ENCODE results near the gene ENKD1. TPM values are rescaled to one million over a fixed set of nuclear protein-coding genes. Genes with fewer than 3 reads are reported as not detected.

ENKD1 gene
- total and polyA plus RNA-seq, 12 donors: 3.0 to 113 (median 18.2) TPM

DNA sequence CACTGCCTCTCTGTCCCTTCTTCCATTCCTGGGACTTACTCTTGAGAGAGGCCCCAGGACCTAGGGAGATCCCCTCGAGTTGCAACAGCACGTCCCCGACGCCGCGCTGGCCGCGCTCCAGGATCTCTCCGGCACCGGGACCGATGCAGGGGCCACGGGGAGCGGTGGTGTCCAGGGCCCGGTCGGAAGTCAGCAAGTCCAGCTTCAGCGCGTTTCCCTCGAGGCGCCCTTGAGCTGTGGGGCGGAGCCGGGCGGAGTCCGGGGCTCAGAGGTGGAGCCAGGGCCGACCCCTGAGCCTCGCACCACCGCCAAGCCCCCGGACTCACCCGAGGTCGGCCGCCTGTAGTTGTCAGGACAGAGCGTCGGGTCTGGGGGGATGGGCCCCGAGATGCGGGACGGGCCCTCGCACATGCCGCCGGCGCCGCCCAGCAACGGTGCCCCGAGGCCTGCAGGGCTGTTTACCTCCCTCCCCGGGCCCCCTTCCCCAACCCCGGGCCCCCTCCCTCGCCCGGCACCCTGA lies 458 bp downstream of the ENKD1 start:
- H3K9me3 ChIP-seq (replicated peaks in 1 of 3): no peaks in the 10 kb centered on the region
- H3K4me1 ChIP-seq (replicated peaks in 1 of 2): peaks cover 10 to 29% of the 10 kb centered on the region in 2 donors
- no peak for TF ChIP-seq POLR2A (IDR thresholded peaks at IDR 0.05)
- TF ChIP-seq CTCF (IDR thresholded peaks at IDR 0.05): no peak

GRCh38 chr16:67665598-67665997 lies 952 bp downstream of the ENKD1 start:
- WGBS, 4 donors: 73 to 76% (median 75%) methylated on average over 5 of the region's 5 CpGs
- H3K4me1 ChIP-seq (replicated peaks in 1 of 2): peaks cover 10 to 30% of the 10 kb centered on the region in 2 donors
- TF ChIP-seq CTCF (IDR thresholded peaks at IDR 0.05) (no peak), POLR2A (IDR thresholded peaks at IDR 0.05) (no peak)

More for the DNA sequence above, 458 bp downstream of the ENKD1 start:
- 0 to 4% (median 1%) methylated on average over 9 to 46 of the region's 46 CpGs for WGBS, 4 donors
- Histone ChIP-seq H3K4me3 (peak overlapping the region in 3 of 4 donors; percentile 65 to 86 (median 73)), H3K27ac (peak overlapping the region in 3 of 5 donors; percentile 85 to 91 (median 87)), H3K27me3 (no peaks in the 10 kb centered on the region), H3K36me3 (replicated peaks in 1 of 2) (peaks cover 0 to 10% of the 10 kb centered on the region in 2 donors)
- DNase-seq: peak in 6 of 7 donors; percentile 54 to 71 (median 64)
- intact Hi-C loops (cut with DNase I): loop anchor here in 1 of 2 donors (5.0 kb wide), 1 partner anchor 136 kb away; no protein-coding TSS in a partner anchor

DNA sequence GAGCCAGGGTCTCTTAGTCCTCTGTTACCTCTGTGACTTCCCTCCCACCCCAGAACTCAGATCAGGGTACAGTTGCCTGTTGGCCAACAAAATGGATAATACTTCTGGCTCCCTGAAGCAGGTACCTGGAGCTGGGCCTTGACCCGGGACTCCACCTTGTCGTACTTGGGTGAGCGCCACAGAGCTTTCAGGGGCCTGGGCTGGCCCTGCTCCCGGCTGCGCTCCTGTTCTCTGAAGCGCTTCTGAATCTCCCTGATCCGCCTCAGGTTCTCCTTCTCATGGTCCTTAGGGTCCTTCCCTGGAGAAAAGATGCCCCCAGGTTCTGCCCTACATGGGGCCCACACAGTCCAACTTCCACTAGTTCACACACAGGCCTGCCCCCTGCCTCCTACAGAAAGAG lies 1.7 kb downstream of the ENKD1 start:
- intact Hi-C loops (cut with DNase I): loop anchor here (5.0 kb wide), 2 partner anchors 103 to 137 kb away; partner anchors contain the start of gene CTCF (in 2 of the 2)
- TF ChIP-seq CTCF (IDR thresholded peaks at IDR 0.05) (no peak), POLR2A (IDR thresholded peaks at IDR 0.05) (no peak)

More at GRCh38 chr16:67665598-67665997, 952 bp downstream of the ENKD1 start:
- no peak for DNase-seq
- intact Hi-C loops (cut with DNase I): loop anchor here in 1 of 2 donors (5.0 kb wide), 1 partner anchor 137 kb away; no protein-coding TSS in a partner anchor
- H3K27ac ChIP-seq: peak overlapping the region in 1 of 5 donors; percentile 91
- peak overlapping the region in 1 of 4 donors; percentile 65 for H3K4me3 ChIP-seq
- no peaks in the 10 kb centered on the region for H3K9me3 ChIP-seq (replicated peaks in 1 of 3)
- no peaks in the 10 kb centered on the region for H3K27me3 ChIP-seq
- H3K36me3 ChIP-seq (replicated peaks in 1 of 2): peaks cover 0 to 10% of the 10 kb centered on the region in 2 donors

DNA sequence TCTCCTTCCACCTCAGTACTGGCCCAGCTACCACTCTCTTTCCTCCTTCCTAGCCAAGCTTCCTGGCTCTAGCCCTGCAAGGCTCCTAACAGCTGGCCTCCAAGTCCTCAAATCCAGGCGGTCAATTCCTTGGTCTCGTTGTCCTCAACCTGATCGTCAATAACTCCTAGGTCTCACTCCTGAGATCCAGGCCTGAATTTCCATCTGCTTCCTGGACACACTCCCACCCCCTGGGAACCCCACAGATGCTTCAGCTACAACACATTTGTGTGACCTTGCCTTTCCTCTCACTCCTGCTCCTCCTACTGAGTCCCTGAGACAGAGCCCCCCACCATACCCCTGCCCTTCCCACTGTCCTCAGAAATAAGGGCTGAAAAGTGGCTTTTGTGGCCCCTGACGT lies 2.3 kb downstream of the ENKD1 start:
- intact Hi-C loops (cut with DNase I): loop anchor here (5.0 kb wide), 1 partner anchor 102 kb away; the partner anchor contains the start of gene CTCF (in 2 of the 2)
- no peaks in the 10 kb centered on the region for H3K27me3 ChIP-seq
- no peaks in the 10 kb centered on the region for H3K9me3 ChIP-seq (replicated peaks in 1 of 3)
- H3K27ac ChIP-seq: no peak overlapping the region
- no peak for DNase-seq
- H3K36me3 ChIP-seq (replicated peaks in 1 of 2): peaks cover 0 to 10% of the 10 kb centered on the region in 2 donors
- TF ChIP-seq CTCF (IDR thresholded peaks at IDR 0.05) (no peak), POLR2A (IDR thresholded peaks at IDR 0.05) (no peak)
- peaks cover 16 to 35% of the 10 kb centered on the region in 2 donors for H3K4me1 ChIP-seq (replicated peaks in 1 of 2)
- WGBS, 4 donors: 83 to 91% (median 87%) methylated on average over 4 of the region's 4 CpGs
- H3K4me3 ChIP-seq: no peak overlapping the region

More for the DNA sequence above, 1.7 kb downstream of the ENKD1 start:
- peaks cover 10 to 30% of the 10 kb centered on the region in 2 donors for H3K4me1 ChIP-seq (replicated peaks in 1 of 2)
- 88 to 91% (median 89%) methylated on average over 7 of the region's 7 CpGs for WGBS, 4 donors
- DNase-seq: no peak
- no peak overlapping the region for H3K27ac ChIP-seq
- H3K4me3 ChIP-seq: no peak overlapping the region
- H3K9me3 ChIP-seq (replicated peaks in 1 of 3): no peaks in the 10 kb centered on the region
- H3K36me3 ChIP-seq (replicated peaks in 1 of 2): peaks cover 0 to 10% of the 10 kb centered on the region in 2 donors
- H3K27me3 ChIP-seq: no peaks in the 10 kb centered on the region
